ENCODE data around the gene BBIP1. TPM values are rescaled to one million over a fixed set of nuclear protein-coding genes. Genes with fewer than 3 reads are reported as not detected.

The BBIP1 gene
- total and polyA plus RNA-seq, 7 experiments from 2014 or later: 22.2 to 64.2 (median 36.3) TPM

GRCh38 chr10:110910138-110910537 is 8.8 kb downstream of the BBIP1 start:
- no peak for ATAC-seq
- H3K4me1 ChIP-seq (ENCODE audit: control insufficient read depth in 2 of 2, insufficient read depth in 2 of 2, low read length in 2 of 2): no peaks in the 10 kb centered on the region
- Mint-ChIP-seq H3K36me3 (peaks cover 3 to 19% (median 8%) of the 10 kb centered on the region in 5 donors), H3K4me1 (peaks cover 0 to 40% (median 31%) of the 10 kb centered on the region in 7 donors), H3K9me3 (peaks cover 0 to 1% (median 0%) of the 10 kb centered on the region in 11 donors), H3K27ac (peak overlapping the region in 5 of 9 donors; percentile 4 to 59 (median 10)), H3K27me3 (no peaks in the 10 kb centered on the region), H3K4me3 (no peak overlapping the region)
- POLR2A ChIA-PET: interaction anchor here (0.9 to 5.2 kb wide), 5 partner anchors 9 to 52 kb away, joined by 3 to 23 read pairs (median 4); partner anchors contain the start of genes BBIP1 and SHOC2
- H3K4me3 ChIP-seq (ENCODE audit: low read length): no peak overlapping the region
- intact Hi-C loops (cut with micrococcal nuclease): no loop called here
- no peaks in the 10 kb centered on the region for H3K9me3 ChIP-seq (ENCODE audit: control insufficient read depth in 2 of 3, low read length in 3 of 3)
- peaks cover 0 to 12% (median 6%) of the 10 kb centered on the region in 3 experiments for H3K36me3 ChIP-seq (ENCODE audit: control insufficient read depth in 2 of 3, insufficient read depth in 3 of 3, low read length in 3 of 3)
- CTCF ChIA-PET: interaction anchor here (0.8 to 1.7 kb wide), 2 partner anchors 13 to 19 kb away, joined by 4 read pairs; no protein-coding TSS in a partner anchor
- H3K27ac ChIP-seq (ENCODE audit: low read depth, low read length): no peak overlapping the region
- no peaks in the 10 kb centered on the region for H3K27me3 ChIP-seq (ENCODE audit: control insufficient read depth in 2 of 2, insufficient read depth in 2 of 2, low read length in 2 of 2)
- DNase-seq: no peak

DNA sequence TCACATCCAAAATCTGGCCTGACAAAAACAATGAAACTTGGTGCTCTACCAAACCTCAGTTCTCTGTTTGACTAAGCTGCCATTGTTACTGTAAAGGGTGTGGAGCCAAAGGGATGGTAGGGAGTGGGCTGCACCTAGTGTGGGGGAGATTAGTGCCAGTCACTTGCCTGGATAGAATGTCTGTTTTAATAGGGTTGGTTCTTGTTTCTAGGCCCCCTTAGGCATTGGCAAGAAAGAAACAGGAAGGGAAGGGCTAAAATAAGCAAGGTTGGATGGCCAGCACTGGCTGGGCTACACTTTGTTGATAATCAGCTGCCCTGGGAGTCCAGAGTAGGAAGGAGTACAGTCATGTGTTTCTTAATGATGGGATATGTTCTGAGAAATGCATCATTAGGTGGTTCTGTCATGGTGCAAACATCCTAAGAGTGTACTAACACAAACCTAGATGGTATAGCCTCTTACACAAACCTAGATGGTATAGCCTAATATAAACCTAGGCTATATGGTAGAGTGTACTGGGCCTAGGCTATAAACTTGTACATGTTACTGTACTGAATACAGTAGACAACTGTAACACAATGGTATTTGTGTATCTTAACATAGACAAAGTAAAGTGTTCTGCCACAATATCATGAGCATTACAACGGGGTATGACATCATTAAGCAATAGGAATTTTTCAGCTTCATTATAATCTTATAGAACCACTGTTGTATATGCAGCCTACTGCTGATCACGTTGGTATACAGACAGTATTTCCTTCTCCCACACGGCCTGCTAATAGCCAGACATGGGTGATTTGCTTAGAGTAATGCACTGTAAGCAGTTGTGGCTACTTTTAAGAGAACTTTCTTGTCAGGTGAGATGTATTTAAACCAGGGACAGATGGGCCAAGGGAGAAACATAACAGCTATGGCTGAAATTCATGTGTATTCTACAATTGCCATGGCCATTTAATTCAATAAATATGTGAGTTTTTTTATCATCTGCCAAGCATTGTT is 15.4 kb downstream of the BBIP1 start:
- no peak overlapping the region for H3K4me3 Mint-ChIP-seq
- H3K4me1 ChIP-seq (ENCODE audit: control insufficient read depth in 2 of 2, insufficient read depth in 2 of 2, low read length in 2 of 2): no peaks in the 10 kb centered on the region
- ChIA-PET POLR2A (interaction anchor here (0.9 to 1.4 kb wide), 3 partner anchors 10 to 164 kb away, joined by 3 to 6 read pairs (median 3); no protein-coding TSS in a partner anchor), CTCF (no interaction called here)
- no peak overlapping the region for H3K4me3 ChIP-seq (ENCODE audit: low read length)
- peak overlapping the region; percentile 41 to 86 (median 58) for H3K27ac Mint-ChIP-seq
- H3K27ac ChIP-seq (ENCODE audit: low read depth, low read length): no peak overlapping the region
- ATAC-seq (no peak), DNase-seq (peak in 1 of 9 donors; percentile 22)
- peaks cover 4 to 47% (median 25%) of the 10 kb centered on the region in 5 donors for H3K36me3 Mint-ChIP-seq
- H3K9me3 Mint-ChIP-seq: peaks cover 0 to 3% (median 0%) of the 10 kb centered on the region in 11 donors
- H3K9me3 ChIP-seq (ENCODE audit: control insufficient read depth in 2 of 3, low read length in 3 of 3): no peaks in the 10 kb centered on the region
- no peaks in the 10 kb centered on the region for H3K27me3 Mint-ChIP-seq
- H3K36me3 ChIP-seq (ENCODE audit: control insufficient read depth in 2 of 3, insufficient read depth in 3 of 3, low read length in 3 of 3): peaks cover 0 to 33% (median 16%) of the 10 kb centered on the region in 3 experiments
- H3K27me3 ChIP-seq (ENCODE audit: control insufficient read depth in 2 of 2, insufficient read depth in 2 of 2, low read length in 2 of 2): no peaks in the 10 kb centered on the region
- H3K4me1 Mint-ChIP-seq: peaks cover 11 to 43% (median 22%) of the 10 kb centered on the region in 7 donors
- intact Hi-C loops (cut with micrococcal nuclease): loop anchor here in 1 of 2 donors (2.0 kb wide), 1 partner anchor 15 kb away; the partner anchor contains the start of genes BBIP1 and SHOC2

GRCh38 chr10:110901954-110902819 is 16.8 kb downstream of the BBIP1 start:
- Mint-ChIP-seq H3K9me3 (peaks cover 0 to 2% (median 0%) of the 10 kb centered on the region in 11 donors), H3K27ac (peak overlapping the region in 6 of 9 donors; percentile 32 to 73 (median 44)), H3K36me3 (peaks cover 4 to 42% (median 27%) of the 10 kb centered on the region in 5 donors), H3K27me3 (no peaks in the 10 kb centered on the region), H3K4me1 (peaks cover 8 to 40% (median 22%) of the 10 kb centered on the region in 7 donors), H3K4me3 (no peak overlapping the region)
- Histone ChIP-seq H3K36me3 (ENCODE audit: control insufficient read depth in 2 of 3, insufficient read depth in 3 of 3, low read length in 3 of 3) (peaks cover 2 to 42% (median 24%) of the 10 kb centered on the region in 3 experiments), H3K4me3 (ENCODE audit: low read length) (no peak overlapping the region), H3K4me1 (ENCODE audit: control insufficient read depth in 2 of 2, insufficient read depth in 2 of 2, low read length in 2 of 2) (no peaks in the 10 kb centered on the region), H3K27ac (ENCODE audit: low read depth, low read length) (no peak overlapping the region), H3K27me3 (ENCODE audit: control insufficient read depth in 2 of 2, insufficient read depth in 2 of 2, low read length in 2 of 2) (no peaks in the 10 kb centered on the region), H3K9me3 (ENCODE audit: control insufficient read depth in 2 of 3, low read length in 3 of 3) (no peaks in the 10 kb centered on the region)
- CTCF ChIA-PET: interaction anchor here (0.6 to 1.2 kb wide), 2 partner anchors 15 to 281 kb away, joined by 3 read pairs; no protein-coding TSS in a partner anchor
- DNase-seq (no peak), ATAC-seq (peak; percentile 46)
- POLR2A ChIA-PET: interaction anchor here (0.8 to 1.6 kb wide), 5 partner anchors 9 to 29 kb away, joined by 3 to 6 read pairs (median 3); partner anchors contain the start of genes BBIP1 and SHOC2
- intact Hi-C loops (cut with micrococcal nuclease): loop anchor here in 1 of 2 donors (2.0 kb wide), 1 partner anchor 17 kb away; the partner anchor contains the start of genes BBIP1 and SHOC2

DNA sequence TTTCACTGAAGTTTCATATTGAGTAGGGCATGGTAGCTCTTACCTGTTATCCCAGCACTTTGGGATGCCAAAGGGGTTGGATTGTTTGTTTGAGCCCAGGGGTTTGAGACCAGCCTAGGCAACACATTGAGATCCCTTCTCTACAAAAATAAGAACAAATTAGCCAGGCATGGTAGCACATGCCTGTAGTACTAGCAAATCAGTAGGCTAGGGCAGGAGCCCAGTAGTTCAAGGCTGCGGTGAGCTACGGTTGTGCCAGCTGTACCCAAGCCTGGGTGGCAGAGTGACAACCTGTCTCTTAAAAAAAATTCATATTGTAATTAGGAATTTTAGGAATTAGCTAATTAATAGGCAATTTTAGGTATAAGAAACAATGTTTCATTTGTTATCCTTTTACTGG is 18.0 kb downstream of the BBIP1 start:
- Mint-ChIP-seq H3K27me3 (no peaks in the 10 kb centered on the region), H3K4me1 (peaks cover 12 to 40% (median 29%) of the 10 kb centered on the region in 7 donors), H3K36me3 (peaks cover 8 to 42% (median 35%) of the 10 kb centered on the region in 5 donors), H3K4me3 (no peak overlapping the region), H3K9me3 (peaks cover 0 to 2% (median 0%) of the 10 kb centered on the region in 11 donors), H3K27ac (peak overlapping the region in 3 of 9 donors; percentile 5 to 59 (median 21))
- intact Hi-C loops (cut with micrococcal nuclease): no loop called here
- Histone ChIP-seq H3K27ac (ENCODE audit: low read depth, low read length) (no peak overlapping the region), H3K4me3 (ENCODE audit: low read length) (no peak overlapping the region), H3K36me3 (ENCODE audit: control insufficient read depth in 2 of 3, insufficient read depth in 3 of 3, low read length in 3 of 3) (peaks cover 9 to 52% (median 30%) of the 10 kb centered on the region in 3 experiments), H3K4me1 (ENCODE audit: control insufficient read depth in 2 of 2, insufficient read depth in 2 of 2, low read length in 2 of 2) (no peaks in the 10 kb centered on the region), H3K9me3 (ENCODE audit: control insufficient read depth in 2 of 3, low read length in 3 of 3) (no peaks in the 10 kb centered on the region), H3K27me3 (ENCODE audit: control insufficient read depth in 2 of 2, insufficient read depth in 2 of 2, low read length in 2 of 2) (no peaks in the 10 kb centered on the region)
- CTCF ChIA-PET: interaction anchor here (0.7 to 1.2 kb wide), 2 partner anchors 14 to 571 kb away, joined by 3 read pairs; no protein-coding TSS in a partner anchor
- no peak for DNase-seq
- no peak for ATAC-seq
- POLR2A ChIA-PET: interaction anchor here (0.7 to 1.6 kb wide), 5 partner anchors 10 to 1044 kb away, joined by 3 to 6 read pairs (median 3); partner anchors contain the start of genes BBIP1 and SHOC2

DNA sequence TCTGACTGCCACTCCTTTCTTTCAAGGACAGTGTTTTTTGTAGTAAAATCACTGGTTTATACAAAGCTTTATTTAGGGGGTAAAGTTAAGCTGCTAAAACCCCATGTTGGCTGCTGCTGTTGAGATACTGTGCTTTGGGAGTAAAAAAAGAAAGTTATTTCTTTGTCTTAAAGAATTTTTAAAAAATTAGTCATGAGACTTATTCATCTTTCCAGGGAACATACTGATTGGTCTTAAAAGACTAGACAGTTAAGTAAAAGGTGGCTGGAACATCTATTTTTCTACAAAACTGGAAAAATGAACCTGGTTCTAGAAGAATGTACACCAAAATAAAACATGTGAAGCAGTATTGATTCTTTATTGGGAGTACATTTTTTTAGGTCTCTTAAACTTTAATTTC is 20.6 kb downstream of the BBIP1 start:
- Histone ChIP-seq H3K27ac (ENCODE audit: low read depth, low read length) (no peak overlapping the region), H3K4me1 (ENCODE audit: control insufficient read depth in 2 of 2, insufficient read depth in 2 of 2, low read length in 2 of 2) (peaks cover 0 to 12% of the 10 kb centered on the region in 2 donors), H3K9me3 (ENCODE audit: control insufficient read depth in 2 of 3, low read length in 3 of 3) (no peaks in the 10 kb centered on the region), H3K36me3 (ENCODE audit: control insufficient read depth in 2 of 3, insufficient read depth in 3 of 3, low read length in 3 of 3) (peaks cover 14 to 68% (median 43%) of the 10 kb centered on the region in 3 experiments), H3K4me3 (ENCODE audit: low read length) (no peak overlapping the region), H3K27me3 (ENCODE audit: control insufficient read depth in 2 of 2, insufficient read depth in 2 of 2, low read length in 2 of 2) (no peaks in the 10 kb centered on the region)
- Mint-ChIP-seq H3K4me1 (peaks cover 19 to 48% (median 35%) of the 10 kb centered on the region in 7 donors), H3K27me3 (no peaks in the 10 kb centered on the region), H3K4me3 (no peak overlapping the region), H3K9me3 (peaks cover 0 to 2% (median 0%) of the 10 kb centered on the region in 11 donors), H3K36me3 (peaks cover 8 to 45% (median 38%) of the 10 kb centered on the region in 5 donors), H3K27ac (peak overlapping the region in 3 of 9 donors; percentile 21 to 43 (median 32))
- ATAC-seq (no peak), DNase-seq (no peak)
- ChIA-PET POLR2A (interaction anchor here (4.0 kb wide), 1 partner anchor 11 kb away, joined by 23 read pairs; no protein-coding TSS in a partner anchor), CTCF (interaction anchor here (0.6 to 2.9 kb wide), 4 partner anchors 14 to 154 kb away, joined by 3 to 20 read pairs (median 4); partner anchors contain the start of gene BBIP1)
- intact Hi-C loops (cut with micrococcal nuclease): no loop called here
